Cardiac fibroblast (primary cell): ENCODE results near the gene DCC.

Source experiments
- DNase-seq, 2 donors: peaks; one replicate each; pipeline versions ENCODE4 v3.0.0 to v3.0.0-alpha.2; 2010; ENCODE audit warnings: low read depth in 2 of 2
- H3K4me3 ChIP-seq, 2 donors: replicated peaks in 1 of 2; 1 replicate in 1 of 2; 2 replicates in 1 of 2; pipeline ENCODE4 v1.5.1; 2011; ENCODE audit warnings: low read depth in 2 of 2, low read length in 2 of 2, mild to moderate bottlenecking in 2 of 2, moderate library complexity in 1 of 2
- TF ChIP-seq, protein P1 (sequence below): IDR thresholded peaks from one replicate; pipeline ENCODE4 v1.5.1; 2011; ENCODE audit warnings: low read depth, mild to moderate bottlenecking, low read length, inconsistent platforms

Gene DCC

DNA sequence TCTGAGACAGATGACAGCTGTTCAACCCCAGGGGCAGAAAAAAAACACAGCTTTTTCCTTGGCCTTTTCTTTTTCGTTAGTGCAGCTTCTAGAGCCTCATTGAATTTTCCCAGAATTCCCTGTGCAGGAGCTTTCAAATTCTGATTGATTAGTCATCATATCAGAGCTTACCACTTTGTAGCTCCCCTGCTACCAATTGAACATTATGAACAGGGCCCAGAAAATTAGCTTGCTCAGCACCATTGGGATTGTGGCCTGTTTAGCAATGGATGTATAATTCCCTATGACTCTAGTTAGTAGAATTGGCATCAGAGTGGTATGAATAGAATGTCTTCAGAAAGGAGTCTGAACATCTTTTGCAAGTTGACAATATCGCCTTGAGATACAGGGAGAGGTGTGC, 631.1 kb downstream of the DCC start:
- H3K4me3 ChIP-seq: no peak overlapping the region
- TF ChIP-seq, protein P1, sequence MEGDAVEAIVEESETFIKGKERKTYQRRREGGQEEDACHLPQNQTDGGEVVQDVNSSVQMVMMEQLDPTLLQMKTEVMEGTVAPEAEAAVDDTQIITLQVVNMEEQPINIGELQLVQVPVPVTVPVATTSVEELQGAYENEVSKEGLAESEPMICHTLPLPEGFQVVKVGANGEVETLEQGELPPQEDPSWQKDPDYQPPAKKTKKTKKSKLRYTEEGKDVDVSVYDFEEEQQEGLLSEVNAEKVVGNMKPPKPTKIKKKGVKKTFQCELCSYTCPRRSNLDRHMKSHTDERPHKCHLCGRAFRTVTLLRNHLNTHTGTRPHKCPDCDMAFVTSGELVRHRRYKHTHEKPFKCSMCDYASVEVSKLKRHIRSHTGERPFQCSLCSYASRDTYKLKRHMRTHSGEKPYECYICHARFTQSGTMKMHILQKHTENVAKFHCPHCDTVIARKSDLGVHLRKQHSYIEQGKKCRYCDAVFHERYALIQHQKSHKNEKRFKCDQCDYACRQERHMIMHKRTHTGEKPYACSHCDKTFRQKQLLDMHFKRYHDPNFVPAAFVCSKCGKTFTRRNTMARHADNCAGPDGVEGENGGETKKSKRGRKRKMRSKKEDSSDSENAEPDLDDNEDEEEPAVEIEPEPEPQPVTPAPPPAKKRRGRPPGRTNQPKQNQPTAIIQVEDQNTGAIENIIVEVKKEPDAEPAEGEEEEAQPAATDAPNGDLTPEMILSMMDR: no peak
- no peak for DNase-seq

DNA sequence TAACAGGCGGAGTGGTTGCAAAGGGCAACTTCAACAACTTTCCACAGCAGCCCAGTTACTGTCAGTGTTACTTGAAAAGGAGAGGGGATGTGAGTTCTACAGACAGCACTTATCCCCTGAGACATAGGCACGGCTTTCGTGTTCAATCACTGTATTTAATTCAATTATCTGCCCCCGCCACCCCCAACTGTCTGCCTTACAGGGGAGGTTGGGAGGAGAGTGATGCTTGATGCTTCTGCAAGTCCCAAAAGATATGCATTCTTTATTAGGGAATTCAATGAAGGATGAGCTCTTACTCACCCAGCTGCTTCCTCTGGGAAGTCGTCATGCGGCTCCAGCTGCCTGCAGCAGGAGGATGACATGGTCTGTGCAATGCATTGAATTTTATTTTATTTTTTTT, 639.9 kb downstream of the DCC start:
- no peak for DNase-seq
- TF ChIP-seq, protein P1: no peak
- no peak overlapping the region for H3K4me3 ChIP-seq

DNA sequence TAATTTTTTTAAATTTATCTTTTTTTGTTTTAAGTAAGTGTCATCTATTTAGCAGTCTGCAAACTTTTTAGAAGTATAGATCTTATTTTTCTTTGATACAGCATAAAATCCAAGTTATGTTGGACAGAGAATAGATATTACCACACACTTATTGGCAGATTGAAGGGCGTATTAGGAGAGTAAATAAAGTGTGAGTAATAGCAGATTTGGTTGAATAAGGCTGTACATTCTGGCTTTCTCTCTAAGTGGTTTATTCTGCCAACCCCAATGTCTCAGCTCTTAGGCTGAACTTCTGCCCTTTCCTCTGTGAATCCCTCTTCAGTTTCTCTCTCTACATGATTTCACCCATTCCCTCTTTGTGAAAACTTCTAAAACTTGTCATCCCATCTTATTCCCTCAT, 651.2 kb downstream of the DCC start:
- no peak overlapping the region for H3K4me3 ChIP-seq
- DNase-seq: no peak
- TF ChIP-seq, protein P1: no peak

DNA sequence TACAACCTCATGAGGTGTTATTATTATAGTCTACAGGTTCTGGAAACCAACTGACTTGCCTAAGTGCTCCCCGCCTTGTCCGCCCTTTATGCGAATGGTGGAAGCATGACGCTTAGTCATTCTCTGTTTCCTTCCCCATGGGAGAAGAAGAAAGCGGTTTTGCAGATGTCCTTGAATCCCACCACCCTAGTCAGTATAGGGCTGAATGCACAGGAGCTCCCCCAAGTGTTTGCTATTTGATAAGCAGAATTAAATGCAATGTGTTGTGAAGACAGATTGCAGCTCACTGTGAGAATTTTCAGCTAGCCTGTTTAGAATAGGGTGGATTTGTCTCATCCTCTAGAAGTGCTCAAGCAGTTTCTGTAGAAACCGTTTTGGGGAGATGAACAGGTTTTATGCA, 652.0 kb downstream of the DCC start:
- TF ChIP-seq, protein P1: no peak
- DNase-seq: no peak
- H3K4me3 ChIP-seq: no peak overlapping the region

DNA sequence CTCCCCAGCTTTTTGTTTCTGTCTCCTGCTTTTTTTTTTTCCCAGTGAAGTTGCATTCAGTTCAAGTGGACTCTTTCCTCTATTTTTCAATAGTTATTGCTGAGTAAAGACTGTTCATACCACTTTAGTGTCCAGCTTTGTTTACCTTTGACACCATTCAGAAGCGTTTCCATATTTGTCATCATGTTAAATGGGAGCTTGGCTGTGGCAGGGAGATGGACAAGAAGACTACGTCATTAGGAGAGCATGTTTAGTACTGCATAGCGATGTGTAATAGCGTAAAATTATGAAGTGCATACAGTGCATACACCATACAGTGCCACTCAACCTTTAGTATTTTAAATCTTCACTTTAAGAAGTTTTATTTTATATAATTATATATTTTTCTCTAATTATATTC, 655.9 kb downstream of the DCC start:
- H3K4me3 ChIP-seq: no peak overlapping the region
- TF ChIP-seq, protein P1: no peak
- no peak for DNase-seq

DNA sequence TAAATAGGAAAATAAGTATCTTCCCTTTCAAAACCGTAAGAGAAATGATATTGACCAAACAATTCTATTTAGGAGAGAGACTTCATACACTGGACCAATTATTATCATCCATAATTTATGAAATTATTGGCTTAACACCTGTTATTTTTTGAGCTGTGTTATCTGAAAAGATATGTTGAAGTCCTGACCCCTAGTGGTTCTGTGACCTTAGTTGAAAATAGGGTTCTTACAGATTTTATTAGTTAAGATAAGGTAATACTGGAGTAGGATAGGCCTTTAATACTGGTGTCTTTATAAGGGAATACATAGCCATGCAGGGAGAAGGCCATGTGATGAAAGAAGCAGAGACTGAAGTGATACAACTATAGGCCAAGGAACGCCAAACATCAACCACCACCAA, 659.6 kb downstream of the DCC start:
- TF ChIP-seq, protein P1: no peak
- H3K4me3 ChIP-seq: no peak overlapping the region
- DNase-seq: no peak

DNA sequence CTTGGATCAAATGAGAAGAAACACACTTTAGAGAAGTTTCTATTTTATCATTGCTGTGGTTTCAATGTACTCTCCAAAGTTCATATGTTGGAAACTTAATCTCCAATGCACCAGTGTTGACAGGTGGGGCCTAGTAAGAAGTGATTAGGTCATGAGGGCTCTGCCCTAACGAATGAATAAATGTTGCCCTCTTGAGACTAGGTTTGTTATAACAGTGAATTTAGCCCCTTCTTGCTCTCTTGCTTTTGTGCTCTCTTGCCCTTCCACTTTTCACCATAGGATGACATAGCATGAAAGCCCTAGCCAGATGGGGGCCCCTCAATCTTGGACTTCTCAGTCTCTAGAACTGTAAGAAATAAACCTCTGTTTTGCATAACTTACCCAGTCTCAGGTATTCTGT, 664.8 kb downstream of the DCC start:
- H3K4me3 ChIP-seq: no peak overlapping the region
- TF ChIP-seq, protein P1: no peak
- DNase-seq: no peak
